Measurements from ENCODE around the gene TSNAXIP1.
A peak's percentile ranks its signal among the peaks of the same experiment; 100 is the strongest.

TSNAXIP1 gene

GRCh38 chr16:67767953-67768352, 38.7 kb upstream of the TSNAXIP1 start:
- no peaks in the 10 kb centered on the region for H3K9me3 ChIP-seq
- no peak overlapping the region for H3K4me2 ChIP-seq
- H3K9ac ChIP-seq = no peak overlapping the region
- no peaks in the 10 kb centered on the region for H3K27me3 ChIP-seq
- peaks cover 8% of the 10 kb centered on the region for H3K4me1 ChIP-seq
- peaks cover 91% of the 10 kb centered on the region for H3K36me3 ChIP-seq
- H4K20me1 ChIP-seq = peaks cover 69% of the 10 kb centered on the region
- H3K4me3 ChIP-seq = no peak overlapping the region
- no peak for TF ChIP-seq Cebpa-rat (IDR thresholded peaks at IDR 0.05)
- H3K27ac ChIP-seq = no peak overlapping the region

DNA sequence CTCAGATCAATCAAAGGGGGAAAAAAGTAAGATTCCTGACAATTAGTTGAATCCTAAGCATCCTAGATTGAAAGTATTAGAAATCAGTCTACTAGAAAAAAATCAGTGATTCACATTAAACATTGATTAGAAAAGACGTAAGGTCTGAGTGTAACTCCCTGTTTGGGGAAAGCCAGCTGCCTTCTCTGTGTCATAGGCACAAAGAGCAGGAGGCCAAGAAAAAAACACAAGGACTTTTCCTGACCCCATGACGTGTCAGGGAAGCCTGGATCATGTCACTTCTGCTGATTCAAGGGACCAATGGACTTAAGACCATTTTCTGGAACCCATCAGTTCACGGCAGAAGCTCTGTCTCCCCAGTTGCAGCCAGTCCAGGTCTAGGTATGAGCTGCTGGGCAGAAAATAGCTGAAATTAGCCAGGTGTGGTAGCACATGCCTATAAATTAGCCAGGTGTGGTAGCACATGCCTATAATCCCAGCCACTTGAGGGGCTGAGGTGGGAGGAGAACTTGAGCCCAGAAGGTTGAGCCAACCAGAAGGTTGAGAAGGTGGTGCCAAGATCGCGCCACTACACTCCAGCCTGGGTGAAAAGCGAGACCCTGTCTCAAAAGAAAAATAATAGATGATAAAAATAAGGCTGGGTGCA, 36.2 kb upstream of the TSNAXIP1 start:
- peaks cover 68% of the 10 kb centered on the region for H4K20me1 ChIP-seq
- peaks cover 14% of the 10 kb centered on the region for H3K4me1 ChIP-seq
- H3K27ac ChIP-seq = no peak overlapping the region

DNA sequence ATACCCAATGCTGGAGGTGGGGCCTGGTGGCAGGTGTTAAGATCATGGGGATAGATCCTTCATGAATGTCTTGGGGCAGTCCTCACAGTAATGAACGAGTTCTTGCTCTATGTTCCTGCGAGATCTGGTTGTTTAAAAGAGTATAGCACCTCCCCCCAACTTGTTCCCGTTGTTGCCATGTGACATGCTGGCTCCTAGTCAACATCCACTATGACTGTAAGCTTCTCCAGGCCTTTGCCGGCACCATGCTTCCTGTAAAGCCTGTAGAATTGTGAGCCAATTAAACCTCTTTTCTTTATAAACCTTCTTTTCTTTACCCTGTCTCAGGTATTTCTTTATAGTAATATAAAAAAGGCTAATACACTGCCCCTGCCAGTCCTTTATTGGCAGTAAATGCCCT, 33.6 kb upstream of the TSNAXIP1 start:
- H3K36me3 ChIP-seq = peaks cover 84% of the 10 kb centered on the region

More for the DNA sequence above, 36.2 kb upstream of the TSNAXIP1 start:
- peaks cover 98% of the 10 kb centered on the region for H3K36me3 ChIP-seq
- H3K9me3 ChIP-seq = no peaks in the 10 kb centered on the region
- H3K4me2 ChIP-seq = no peak overlapping the region
- no peak overlapping the region for H3K4me3 ChIP-seq
- no peaks in the 10 kb centered on the region for H3K27me3 ChIP-seq
- no peak for TF ChIP-seq Cebpa-rat (IDR thresholded peaks at IDR 0.05)
- no peak overlapping the region; the same call in 1 of the 2 replicates for H3K9ac ChIP-seq

DNA sequence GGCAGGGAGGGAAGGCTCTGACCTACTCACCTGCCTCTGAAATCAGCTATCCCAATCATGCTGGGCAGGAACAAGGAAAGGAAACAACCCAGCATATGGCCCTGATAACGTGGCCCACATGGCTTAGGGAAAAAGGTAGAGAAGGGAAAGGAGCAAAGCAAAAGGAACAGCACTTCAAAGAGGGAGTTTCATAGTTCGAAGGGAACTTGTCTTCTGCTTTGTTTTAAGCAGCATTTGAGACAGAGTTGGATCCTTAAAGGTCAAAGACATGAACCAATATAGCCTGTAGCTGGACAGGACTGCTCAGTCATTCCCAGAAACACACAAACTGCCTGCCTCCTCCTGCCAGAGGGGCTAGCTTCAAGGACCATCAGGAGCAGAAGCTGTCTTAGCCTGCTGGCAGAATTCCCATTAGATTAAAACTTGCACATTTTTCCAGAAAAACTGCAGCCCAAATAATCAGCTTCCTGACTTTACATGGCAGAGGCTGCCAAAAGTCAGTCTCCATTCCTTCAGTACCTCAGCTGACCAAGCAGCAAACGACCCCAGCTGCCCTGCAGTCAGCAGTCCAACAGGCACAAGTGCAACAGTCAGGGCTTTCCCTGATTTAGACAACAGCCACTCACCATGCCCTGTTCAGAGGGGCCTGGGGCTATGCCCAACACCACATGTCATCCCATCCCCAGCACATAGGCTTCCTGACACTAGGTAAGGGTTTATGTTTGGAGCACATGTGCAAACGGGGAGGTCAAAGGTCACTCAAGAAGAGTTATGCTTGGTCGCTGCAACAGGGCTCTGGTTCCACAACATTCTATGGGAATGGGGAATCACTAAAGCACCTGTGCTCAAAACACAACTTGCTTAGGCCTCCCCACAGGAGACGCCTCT, 32.9 kb upstream of the TSNAXIP1 start:
- Histone ChIP-seq H3K9me3 (no peaks in the 10 kb centered on the region), H3K27me3 (no peaks in the 10 kb centered on the region), H3K4me2 (no peak overlapping the region), H3K36me3 (peaks cover 78% of the 10 kb centered on the region), H3K4me3 (no peak overlapping the region), H3K4me1 (peaks cover 14% of the 10 kb centered on the region), H4K20me1 (peaks cover 67% of the 10 kb centered on the region), H3K9ac (no peak overlapping the region), H3K27ac (no peak overlapping the region)
- no peak for TF ChIP-seq Cebpa-rat (IDR thresholded peaks at IDR 0.05)

More for the DNA sequence above, 33.6 kb upstream of the TSNAXIP1 start:
- Histone ChIP-seq H4K20me1 (peaks cover 67% of the 10 kb centered on the region), H3K27ac (no peak overlapping the region), H3K4me3 (no peak overlapping the region), H3K9ac (no peak overlapping the region), H3K4me1 (peaks cover 14% of the 10 kb centered on the region), H3K4me2 (peak overlapping the region; percentile 45; the same call in 1 of the 2 replicates), H3K9me3 (no peaks in the 10 kb centered on the region), H3K27me3 (no peaks in the 10 kb centered on the region)
- TF ChIP-seq Cebpa-rat (IDR thresholded peaks at IDR 0.05) = no peak

- Histone ChIP-seq H3K4me2 (no peak overlapping the region), H3K4me3 (no peak overlapping the region), H3K27ac (no peak overlapping the region), H3K4me1 (peaks cover 15% of the 10 kb centered on the region), H3K36me3 (peaks cover 75% of the 10 kb centered on the region), H4K20me1 (peaks cover 70% of the 10 kb centered on the region), H3K27me3 (no peaks in the 10 kb centered on the region), H3K9me3 (no peaks in the 10 kb centered on the region), H3K9ac (no peak overlapping the region)
- TF ChIP-seq Cebpa-rat (IDR thresholded peaks at IDR 0.05) = no peak
These were observed 32.2 kb upstream of the TSNAXIP1 start for GRCh38 chr16:67774457-67774853.

GRCh38 chr16:67775273-67775672, 31.4 kb upstream of the TSNAXIP1 start:
- H3K27me3 ChIP-seq = no peaks in the 10 kb centered on the region
- H3K27ac ChIP-seq = no peak overlapping the region
- no peak overlapping the region for H3K4me2 ChIP-seq
- peaks cover 78% of the 10 kb centered on the region for H4K20me1 ChIP-seq
- no peak overlapping the region for H3K9ac ChIP-seq
- peaks cover 24% of the 10 kb centered on the region for H3K4me1 ChIP-seq
- TF ChIP-seq Cebpa-rat (IDR thresholded peaks at IDR 0.05) = no peak
- no peak overlapping the region for H3K4me3 ChIP-seq
- peaks cover 72% of the 10 kb centered on the region for H3K36me3 ChIP-seq
- H3K9me3 ChIP-seq = no peaks in the 10 kb centered on the region

GRCh38 chr16:67779256-67780014, 27.3 kb upstream of the TSNAXIP1 start:
- Histone ChIP-seq H3K36me3 (peaks cover 68% of the 10 kb centered on the region), H4K20me1 (peaks cover 74% of the 10 kb centered on the region), H3K4me3 (no peak overlapping the region), H3K4me2 (no peak overlapping the region), H3K9ac (no peak overlapping the region), H3K9me3 (peaks cover 2% of the 10 kb centered on the region; the same call in 1 of the 2 replicates), H3K27me3 (no peaks in the 10 kb centered on the region), H3K27ac (no peak overlapping the region), H3K4me1 (peaks cover 13% of the 10 kb centered on the region; the same call in 1 of the 2 replicates)
- no peak for TF ChIP-seq Cebpa-rat (IDR thresholded peaks at IDR 0.05)

- Histone ChIP-seq H3K27me3 (no peaks in the 10 kb centered on the region), H3K27ac (no peak overlapping the region), H3K36me3 (peaks cover 69% of the 10 kb centered on the region), H4K20me1 (peaks cover 71% of the 10 kb centered on the region), H3K4me1 (peaks cover 13% of the 10 kb centered on the region; the same call in 1 of the 2 replicates), H3K9ac (no peak overlapping the region), H3K9me3 (peaks cover 5% of the 10 kb centered on the region; the same call in 1 of the 2 replicates), H3K4me2 (no peak overlapping the region), H3K4me3 (no peak overlapping the region)
- no peak for TF ChIP-seq Cebpa-rat (IDR thresholded peaks at IDR 0.05)
These were observed 25.7 kb upstream of the TSNAXIP1 start for GRCh38 chr16:67780847-67781564.

GRCh38 chr16:67781565-67781921, 25.1 kb upstream of the TSNAXIP1 start:
- no peak overlapping the region for H3K4me2 ChIP-seq

More at GRCh38 chr16:67781565-67781921, 25.1 kb upstream of the TSNAXIP1 start:
- TF ChIP-seq Cebpa-rat (IDR thresholded peaks at IDR 0.05) = no peak
- H3K27me3 ChIP-seq = no peaks in the 10 kb centered on the region
- peaks cover 5% of the 10 kb centered on the region; the same call in 1 of the 2 replicates for H3K9me3 ChIP-seq
- H3K27ac ChIP-seq = no peak overlapping the region
- no peak overlapping the region for H3K9ac ChIP-seq
- peaks cover 69% of the 10 kb centered on the region for H3K36me3 ChIP-seq
- no peak overlapping the region for H3K4me3 ChIP-seq
- peaks cover 13% of the 10 kb centered on the region; the same call in 1 of the 2 replicates for H3K4me1 ChIP-seq
- peaks cover 74% of the 10 kb centered on the region for H4K20me1 ChIP-seq

All from BLaER1 (cell line).